ENCODE measurements around the gene CHMP1A. TPM values are rescaled to one million over a fixed set of nuclear protein-coding genes. Genes with fewer than 3 reads are reported as not detected.

CHMP1A gene
- total RNA-seq, 5 donors from 2014 or later (not counting 1 experiment from before 2014, with no cell fraction given): 73.1 to 97.4 (median 90.4) TPM

GRCh38 chr16:89600427-89600826 lies 57.1 kb downstream of the CHMP1A start:
- CTCF ChIA-PET: interaction anchor here in 1 of 2 donors (0.6 kb wide), 1 partner anchor 308 kb away, joined by 7 read pairs; no protein-coding TSS in a partner anchor
- H3K36me3 ChIP-seq (ENCODE audit: control insufficient read depth in 2 of 2, extremely low read depth in 1 of 2, insufficient read depth in 1 of 2, low read length in 1 of 2): no peaks in the 10 kb centered on the region
- ATAC-seq (replicated peaks in 1 of 4) (no peak), DNase-seq (no peak)
- H3K4me3 ChIP-seq (ENCODE audit: control insufficient read depth in 1 of 2, extremely low read depth in 1 of 2, low read length in 1 of 2): no peak overlapping the region
- Mint-ChIP-seq H3K27ac (peak overlapping the region in 1 of 2 donors; percentile 5), H3K9me3 (no peaks in the 10 kb centered on the region), H3K4me1 (peaks cover 14 to 26% (median 17%) of the 10 kb centered on the region in 3 donors), H3K27me3 (no peaks in the 10 kb centered on the region), H3K4me3 (no peak overlapping the region), H3K36me3 (no peaks in the 10 kb centered on the region)
- 85% methylated on average over 12 of the region's 12 CpGs for WGBS (ENCODE audit: insufficient coverage)
- H3K27ac ChIP-seq (ENCODE audit: low read length): no peak overlapping the region
- H3K9me3 ChIP-seq: no peaks in the 10 kb centered on the region
- POLR2A ChIA-PET: interaction anchor here in 1 of 2 donors (0.7 kb wide), 1 partner anchor 262 kb away, joined by 3 read pairs; no protein-coding TSS in a partner anchor
- H3K27me3 ChIP-seq (replicated peaks in 1 of 2; ENCODE audit: control insufficient read depth in 2 of 2, extremely low read depth in 1 of 2, insufficient read depth in 2 of 2, low read length in 1 of 2): peaks cover 0 to 2% of the 10 kb centered on the region in 2 experiments
- H3K4me1 ChIP-seq (ENCODE audit: control insufficient read depth in 1 of 2, extremely low read depth in 1 of 2, insufficient read depth in 2 of 2, low read length in 2 of 2): peaks cover 0 to 23% of the 10 kb centered on the region in 2 experiments

GRCh38 chr16:89599902-89600301 lies 57.6 kb downstream of the CHMP1A start:
- CTCF ChIA-PET: interaction anchor here in 1 of 2 donors (0.6 kb wide), 1 partner anchor 308 kb away, joined by 7 read pairs; no protein-coding TSS in a partner anchor
- H3K36me3 Mint-ChIP-seq: no peaks in the 10 kb centered on the region
- H3K27me3 ChIP-seq (replicated peaks in 1 of 2; ENCODE audit: control insufficient read depth in 2 of 2, extremely low read depth in 1 of 2, insufficient read depth in 2 of 2, low read length in 1 of 2): peaks cover 0 to 2% of the 10 kb centered on the region in 2 experiments
- H3K36me3 ChIP-seq (ENCODE audit: control insufficient read depth in 2 of 2, extremely low read depth in 1 of 2, insufficient read depth in 1 of 2, low read length in 1 of 2): no peaks in the 10 kb centered on the region
- peaks cover 0 to 25% of the 10 kb centered on the region in 2 experiments for H3K4me1 ChIP-seq (ENCODE audit: control insufficient read depth in 1 of 2, extremely low read depth in 1 of 2, insufficient read depth in 2 of 2, low read length in 2 of 2)
- peaks cover 14 to 26% (median 17%) of the 10 kb centered on the region in 3 donors for H3K4me1 Mint-ChIP-seq
- 88% methylated on average over 8 of the region's 10 CpGs for WGBS (ENCODE audit: insufficient coverage)
- H3K9me3 Mint-ChIP-seq: no peaks in the 10 kb centered on the region
- DNase-seq (no peak), ATAC-seq (replicated peaks in 1 of 4) (no peak)
- H3K4me3 Mint-ChIP-seq: no peak overlapping the region
- POLR2A ChIA-PET: interaction anchor here in 1 of 2 donors (0.7 kb wide), 1 partner anchor 261 kb away, joined by 3 read pairs; no protein-coding TSS in a partner anchor
- no peak overlapping the region for H3K27ac ChIP-seq (ENCODE audit: low read length)
- no peaks in the 10 kb centered on the region for H3K27me3 Mint-ChIP-seq
- no peaks in the 10 kb centered on the region for H3K9me3 ChIP-seq
- peak overlapping the region in 1 of 2 donors; percentile 5 for H3K27ac Mint-ChIP-seq
- H3K4me3 ChIP-seq (ENCODE audit: control insufficient read depth in 1 of 2, extremely low read depth in 1 of 2, low read length in 1 of 2): no peak overlapping the region

DNA sequence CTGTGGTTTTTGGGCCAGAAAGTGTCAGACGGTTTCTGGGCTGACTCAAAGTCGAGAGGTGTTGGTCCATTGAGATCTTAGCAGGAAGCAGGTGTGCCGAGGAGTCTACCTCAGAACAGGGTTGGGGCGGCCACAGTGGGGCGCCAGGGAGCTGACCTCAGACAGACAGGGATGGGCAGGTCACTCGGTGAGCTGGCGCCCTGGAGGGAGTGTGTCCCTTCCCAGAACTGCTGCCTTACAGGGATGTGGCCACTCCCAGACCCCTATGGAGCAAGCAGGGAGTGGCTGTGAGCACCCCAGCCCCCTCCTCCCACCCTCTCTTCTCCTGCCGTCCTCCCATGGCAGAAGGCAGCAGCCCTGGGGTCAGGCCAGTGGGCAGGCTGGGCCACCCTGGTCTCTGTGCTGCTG lies 58.1 kb downstream of the CHMP1A start:
- Mint-ChIP-seq H3K4me1 (peaks cover 14 to 26% (median 17%) of the 10 kb centered on the region in 3 donors), H3K9me3 (no peaks in the 10 kb centered on the region), H3K36me3 (no peaks in the 10 kb centered on the region), H3K27ac (peak overlapping the region in 1 of 2 donors; percentile 22), H3K4me3 (no peak overlapping the region), H3K27me3 (no peaks in the 10 kb centered on the region)
- peaks cover 0 to 2% of the 10 kb centered on the region in 2 experiments for H3K27me3 ChIP-seq (replicated peaks in 1 of 2; ENCODE audit: control insufficient read depth in 2 of 2, extremely low read depth in 1 of 2, insufficient read depth in 2 of 2, low read length in 1 of 2)
- H3K9me3 ChIP-seq: no peaks in the 10 kb centered on the region
- POLR2A ChIA-PET: interaction anchor here in 1 of 2 donors (0.7 kb wide), 1 partner anchor 261 kb away, joined by 3 read pairs; no protein-coding TSS in a partner anchor
- WGBS (ENCODE audit: insufficient coverage): 10% methylated on average over 4 of the region's 8 CpGs
- H3K27ac ChIP-seq (ENCODE audit: low read length): no peak overlapping the region
- no peak overlapping the region for H3K4me3 ChIP-seq (ENCODE audit: control insufficient read depth in 1 of 2, extremely low read depth in 1 of 2, low read length in 1 of 2)
- DNase-seq (peak in 7 of 35 experiments; percentile 14 to 52 (median 32)), ATAC-seq (replicated peaks in 1 of 4) (peak in 2 of 4 experiments; percentile 27 to 37)
- H3K36me3 ChIP-seq (ENCODE audit: control insufficient read depth in 2 of 2, extremely low read depth in 1 of 2, insufficient read depth in 1 of 2, low read length in 1 of 2): no peaks in the 10 kb centered on the region
- CTCF ChIA-PET: no interaction called here
- peaks cover 0 to 29% of the 10 kb centered on the region in 2 experiments for H3K4me1 ChIP-seq (ENCODE audit: control insufficient read depth in 1 of 2, extremely low read depth in 1 of 2, insufficient read depth in 2 of 2, low read length in 2 of 2)

DNA sequence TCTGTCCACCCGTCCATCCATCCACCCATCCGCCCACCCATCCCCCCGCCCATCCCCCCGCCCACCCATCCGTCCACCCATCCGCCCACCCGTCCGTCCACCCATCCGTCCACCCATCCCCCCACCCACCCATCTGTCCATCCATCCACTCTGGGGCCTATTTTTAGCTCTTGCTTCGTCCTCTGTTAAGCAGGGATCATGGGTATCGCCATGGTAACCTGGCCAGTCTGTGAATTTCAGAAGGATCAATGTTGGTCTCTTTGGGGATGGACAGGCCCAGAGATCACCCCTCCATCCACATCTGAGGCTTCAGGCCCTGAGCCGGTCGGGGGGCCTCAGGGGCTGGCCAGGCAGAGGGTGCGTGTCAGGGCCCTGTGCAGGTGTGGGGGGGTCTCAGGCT lies 59.3 kb downstream of the CHMP1A start:
- ATAC-seq (replicated peaks in 1 of 4) (no peak), DNase-seq (no peak)
- Histone ChIP-seq H3K4me1 (ENCODE audit: control insufficient read depth in 1 of 2, extremely low read depth in 1 of 2, insufficient read depth in 2 of 2, low read length in 2 of 2) (peaks cover 8 to 40% of the 10 kb centered on the region in 2 experiments), H3K36me3 (ENCODE audit: control insufficient read depth in 2 of 2, extremely low read depth in 1 of 2, insufficient read depth in 1 of 2, low read length in 1 of 2) (no peaks in the 10 kb centered on the region), H3K27me3 (replicated peaks in 1 of 2; ENCODE audit: control insufficient read depth in 2 of 2, extremely low read depth in 1 of 2, insufficient read depth in 2 of 2, low read length in 1 of 2) (peaks cover 0 to 2% of the 10 kb centered on the region in 2 experiments), H3K9me3 (no peaks in the 10 kb centered on the region), H3K4me3 (ENCODE audit: control insufficient read depth in 1 of 2, extremely low read depth in 1 of 2, low read length in 1 of 2) (no peak overlapping the region), H3K27ac (ENCODE audit: low read length) (no peak overlapping the region)
- peaks cover 24 to 37% (median 29%) of the 10 kb centered on the region in 3 donors for H3K4me1 Mint-ChIP-seq
- no CpG with 5 or more reads among the region's 14 CpGs for WGBS (ENCODE audit: insufficient coverage)
- H3K27ac Mint-ChIP-seq: no peak overlapping the region
- no peak overlapping the region for H3K4me3 Mint-ChIP-seq
- POLR2A ChIA-PET: no interaction called here
- CTCF ChIA-PET: no interaction called here
- no peaks in the 10 kb centered on the region for H3K36me3 Mint-ChIP-seq
- H3K9me3 Mint-ChIP-seq: no peaks in the 10 kb centered on the region
- no peaks in the 10 kb centered on the region for H3K27me3 Mint-ChIP-seq

DNA sequence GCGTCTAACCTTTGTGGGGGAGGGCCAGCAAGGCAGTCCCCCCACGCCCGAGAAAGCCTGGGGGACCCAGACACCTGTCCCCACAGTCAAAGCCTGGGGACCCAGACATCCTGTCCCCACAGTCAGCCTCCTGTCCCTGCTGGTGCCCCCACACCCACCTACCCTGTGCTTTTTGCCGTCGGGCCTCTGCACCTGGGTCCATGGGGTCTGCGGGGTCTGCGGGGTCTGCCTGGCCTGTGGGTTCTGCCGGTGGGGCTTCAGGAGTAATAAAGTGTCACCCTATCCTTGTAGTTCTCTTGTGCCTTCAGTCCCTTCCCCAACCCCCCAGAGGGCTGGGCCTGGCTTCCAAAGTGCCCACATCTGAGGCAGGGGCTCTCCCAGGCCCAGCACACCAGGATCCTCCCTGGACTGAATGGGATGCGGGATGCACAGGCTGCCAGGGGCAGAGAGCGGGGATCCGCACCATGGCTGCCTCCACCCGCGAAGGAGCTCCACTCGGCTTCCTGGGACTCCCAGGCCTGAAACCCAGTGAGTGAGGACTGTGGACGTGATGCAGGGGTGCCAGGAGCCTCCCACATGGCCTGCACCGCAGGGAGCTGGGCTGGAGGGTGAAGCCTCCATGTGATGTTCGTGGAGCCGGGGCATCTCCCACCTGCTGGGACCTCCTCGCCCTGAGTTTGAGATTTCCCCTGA lies 60.4 kb downstream of the CHMP1A start:
- Mint-ChIP-seq H3K27me3 (no peaks in the 10 kb centered on the region), H3K27ac (no peak overlapping the region), H3K9me3 (no peaks in the 10 kb centered on the region), H3K4me1 (peaks cover 16 to 28% (median 21%) of the 10 kb centered on the region in 3 donors), H3K4me3 (no peak overlapping the region), H3K36me3 (no peaks in the 10 kb centered on the region)
- no peaks in the 10 kb centered on the region for H3K27me3 ChIP-seq (replicated peaks in 1 of 2; ENCODE audit: control insufficient read depth in 2 of 2, extremely low read depth in 1 of 2, insufficient read depth in 2 of 2, low read length in 1 of 2)
- H3K4me3 ChIP-seq (ENCODE audit: control insufficient read depth in 1 of 2, extremely low read depth in 1 of 2, low read length in 1 of 2): no peak overlapping the region
- H3K9me3 ChIP-seq: no peaks in the 10 kb centered on the region
- H3K4me1 ChIP-seq (ENCODE audit: control insufficient read depth in 1 of 2, extremely low read depth in 1 of 2, insufficient read depth in 2 of 2, low read length in 2 of 2): peaks cover 8 to 39% of the 10 kb centered on the region in 2 experiments
- WGBS (ENCODE audit: insufficient coverage): 93% methylated on average over 13 of the region's 19 CpGs
- POLR2A ChIA-PET: no interaction called here
- no peaks in the 10 kb centered on the region for H3K36me3 ChIP-seq (ENCODE audit: control insufficient read depth in 2 of 2, extremely low read depth in 1 of 2, insufficient read depth in 1 of 2, low read length in 1 of 2)
- no peak overlapping the region for H3K27ac ChIP-seq (ENCODE audit: low read length)
- CTCF ChIA-PET: no interaction called here
- no peak for DNase-seq
- no peak for ATAC-seq (replicated peaks in 1 of 4)

DNA sequence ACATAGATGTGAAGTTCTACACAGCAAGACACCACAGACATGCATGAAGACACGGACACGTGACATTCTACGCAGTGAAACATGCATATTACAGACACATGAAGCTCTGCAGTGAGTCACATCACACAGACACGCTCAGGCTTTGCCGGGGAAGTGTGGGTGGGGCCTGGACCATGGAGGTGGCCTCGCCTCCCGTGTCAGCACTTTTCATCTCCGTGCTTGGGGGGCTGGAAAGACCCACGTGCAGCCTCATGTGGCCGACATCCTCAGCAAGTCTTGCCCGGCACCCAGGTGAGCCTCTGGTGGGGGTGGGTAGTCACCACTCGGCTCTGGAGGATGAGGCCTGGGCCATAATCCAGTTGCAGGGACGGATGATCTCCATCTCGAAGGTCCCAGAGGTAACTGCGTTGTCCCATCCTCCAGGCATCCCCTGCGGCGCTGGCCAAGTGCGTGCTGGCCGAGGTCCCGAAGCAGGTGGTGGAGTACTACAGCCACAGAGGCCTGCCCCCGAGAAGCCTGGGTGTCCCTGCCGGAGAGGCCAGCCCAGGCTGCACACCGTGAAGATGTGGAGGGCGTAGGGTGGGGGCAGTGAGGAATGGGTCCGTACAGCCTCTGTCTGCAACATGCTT lies 61.3 kb downstream of the CHMP1A start:
- DNase-seq (no peak), ATAC-seq (replicated peaks in 1 of 4) (no peak)
- Mint-ChIP-seq H3K4me3 (no peak overlapping the region), H3K36me3 (no peaks in the 10 kb centered on the region), H3K27ac (no peak overlapping the region), H3K4me1 (peaks cover 13 to 27% (median 18%) of the 10 kb centered on the region in 3 donors), H3K9me3 (no peaks in the 10 kb centered on the region), H3K27me3 (no peaks in the 10 kb centered on the region)
- no peaks in the 10 kb centered on the region for H3K9me3 ChIP-seq
- no peaks in the 10 kb centered on the region for H3K36me3 ChIP-seq (ENCODE audit: control insufficient read depth in 2 of 2, extremely low read depth in 1 of 2, insufficient read depth in 1 of 2, low read length in 1 of 2)
- ChIA-PET CTCF (no interaction called here), POLR2A (no interaction called here)
- no peaks in the 10 kb centered on the region for H3K27me3 ChIP-seq (replicated peaks in 1 of 2; ENCODE audit: control insufficient read depth in 2 of 2, extremely low read depth in 1 of 2, insufficient read depth in 2 of 2, low read length in 1 of 2)
- WGBS (ENCODE audit: insufficient coverage): 96% methylated on average over 20 of the region's 25 CpGs
- peaks cover 8 to 34% of the 10 kb centered on the region in 2 experiments for H3K4me1 ChIP-seq (ENCODE audit: control insufficient read depth in 1 of 2, extremely low read depth in 1 of 2, insufficient read depth in 2 of 2, low read length in 2 of 2)
- no peak overlapping the region for H3K4me3 ChIP-seq (ENCODE audit: control insufficient read depth in 1 of 2, extremely low read depth in 1 of 2, low read length in 1 of 2)
- H3K27ac ChIP-seq (ENCODE audit: low read length): no peak overlapping the region
